ENCODE data around the gene TMED3.
A peak's percentile ranks its signal among the peaks of the same experiment; 100 is the strongest.
"Not testable (repeated sequence)": the region's sequence is repeated elsewhere in the genome, so short reads cannot be mapped to it uniquely, and the experiment has no call there.

The TMED3 gene

GRCh38 chr15:79307251-79307650 lies 3.7 kb upstream of the TMED3 start:
- Mint-ChIP-seq H3K27ac (no peak overlapping the region), H3K9me3 (no peaks in the 10 kb centered on the region), H3K4me3 (no peak overlapping the region), H3K36me3 (peaks cover 2% of the 10 kb centered on the region), H3K4me1 (peaks cover 14% of the 10 kb centered on the region), H3K27me3 (peaks cover 39% of the 10 kb centered on the region)
- DNase-seq: no peak
- CTCF ChIA-PET: interaction anchor here (0.7 to 0.9 kb wide), 2 partner anchors 10 to 32 kb away, joined by 3 read pairs; no protein-coding TSS in a partner anchor

DNA sequence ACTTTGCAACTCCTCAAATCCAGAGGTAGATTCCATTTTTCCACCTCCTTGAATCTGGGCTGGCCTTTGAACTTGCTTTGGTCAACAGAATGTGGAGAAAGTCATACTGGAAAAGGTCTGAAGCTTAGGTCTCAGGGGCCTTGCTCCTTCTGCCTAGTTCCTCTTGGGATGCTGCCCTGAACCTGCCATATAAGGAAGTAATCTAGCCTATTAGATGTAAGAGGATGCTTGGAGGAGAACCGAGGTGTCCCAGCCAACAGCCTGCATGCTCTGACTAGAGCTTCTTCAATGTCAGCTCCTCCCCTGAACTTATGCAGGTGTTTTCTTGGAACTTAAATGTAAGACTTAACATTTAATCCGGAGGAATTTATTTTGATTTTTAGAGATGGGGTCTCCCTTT lies 2.0 kb upstream of the TMED3 start:
- CTCF ChIA-PET: interaction anchor here (1.1 kb wide), 1 partner anchor 124 kb away, joined by 4 read pairs; no protein-coding TSS in a partner anchor
- Mint-ChIP-seq H3K4me3 (no peak overlapping the region), H3K4me1 (peaks cover 28% of the 10 kb centered on the region)

GRCh38 chr15:79310612-79310984 lies 314 bp upstream of the TMED3 start:
- CTCF ChIA-PET: interaction anchor here (0.6 to 1.7 kb wide), 5 partner anchors 11 to 518 kb away, joined by 3 to 5 read pairs (median 4); no protein-coding TSS in a partner anchor
- DNase-seq: no peak
- Mint-ChIP-seq H3K4me1 (peaks cover 33% of the 10 kb centered on the region), H3K9me3 (no peaks in the 10 kb centered on the region), H3K36me3 (peaks cover 29% of the 10 kb centered on the region), H3K4me3 (peak overlapping the region; percentile 86), H3K27ac (no peak overlapping the region), H3K27me3 (peaks cover 28% of the 10 kb centered on the region)

More for the DNA sequence above, 2.0 kb upstream of the TMED3 start:
- DNase-seq: no peak
- peaks cover 37% of the 10 kb centered on the region for H3K27me3 Mint-ChIP-seq
- no peak overlapping the region for H3K27ac Mint-ChIP-seq
- no peaks in the 10 kb centered on the region for H3K9me3 Mint-ChIP-seq
- H3K36me3 Mint-ChIP-seq: peaks cover 14% of the 10 kb centered on the region

- peaks cover 43% of the 10 kb centered on the region for H3K36me3 Mint-ChIP-seq
- CTCF ChIA-PET: interaction anchor here (1.4 to 1.6 kb wide), 2 partner anchors 9 to 284 kb away, joined by 4 to 5 read pairs; no protein-coding TSS in a partner anchor
- H3K4me3 Mint-ChIP-seq: peak overlapping the region; percentile 86
- no peak for DNase-seq
- H3K4me1 Mint-ChIP-seq: peaks cover 33% of the 10 kb centered on the region
- H3K27ac Mint-ChIP-seq: peak overlapping the region; percentile 66
- peaks cover 23% of the 10 kb centered on the region for H3K27me3 Mint-ChIP-seq
- H3K9me3 Mint-ChIP-seq: no peaks in the 10 kb centered on the region
Measured at GRCh38 chr15:79311901-79312553, 1.1 kb downstream of the TMED3 start.

DNA sequence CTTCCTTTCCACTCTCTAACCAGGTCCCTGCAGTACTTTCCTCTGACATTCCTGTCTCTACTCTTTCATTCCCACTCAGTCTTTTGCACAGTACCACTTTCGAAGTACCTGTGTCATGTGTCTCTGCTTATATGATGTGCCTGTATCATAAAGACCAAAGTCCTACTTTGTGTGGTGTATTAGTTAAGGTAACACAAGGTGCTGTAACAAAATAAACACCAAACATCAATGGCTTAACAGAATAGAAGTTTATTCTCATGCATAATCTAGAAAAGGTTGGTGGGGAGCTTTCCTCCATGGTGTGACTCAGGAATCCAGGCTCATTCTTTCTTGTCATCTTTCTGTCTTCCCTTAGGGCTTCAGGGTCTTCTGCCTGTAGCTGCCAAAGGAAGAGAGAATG lies 3.3 kb downstream of the TMED3 start:
- CTCF ChIA-PET: no interaction called here
- peaks cover 64% of the 10 kb centered on the region for H3K36me3 Mint-ChIP-seq
- no peak overlapping the region for H3K4me3 Mint-ChIP-seq
- H3K4me1 Mint-ChIP-seq: peaks cover 42% of the 10 kb centered on the region
- no peak overlapping the region for H3K27ac Mint-ChIP-seq
- H3K27me3 Mint-ChIP-seq: peaks cover 9% of the 10 kb centered on the region
- no peaks in the 10 kb centered on the region for H3K9me3 Mint-ChIP-seq
- DNase-seq: no peak

- peaks cover 68% of the 10 kb centered on the region for H3K36me3 Mint-ChIP-seq
- DNase-seq: no peak
- peaks cover 46% of the 10 kb centered on the region for H3K4me1 Mint-ChIP-seq
- H3K27ac Mint-ChIP-seq: no peak overlapping the region
- CTCF ChIA-PET: no interaction called here
- no peaks in the 10 kb centered on the region for H3K9me3 Mint-ChIP-seq
- H3K4me3 Mint-ChIP-seq: no peak overlapping the region
- H3K27me3 Mint-ChIP-seq: peaks cover 3% of the 10 kb centered on the region
Measured at GRCh38 chr15:79314811-79315210, 3.9 kb downstream of the TMED3 start.

- no peak overlapping the region for H3K27ac Mint-ChIP-seq
- no peaks in the 10 kb centered on the region for H3K27me3 Mint-ChIP-seq
- no peak overlapping the region for H3K4me3 Mint-ChIP-seq
- H3K4me1 Mint-ChIP-seq: peaks cover 42% of the 10 kb centered on the region
- CTCF ChIA-PET: interaction anchor here (0.5 kb wide), 1 partner anchor 437 kb away, joined by 3 read pairs; no protein-coding TSS in a partner anchor
- no peaks in the 10 kb centered on the region for H3K9me3 Mint-ChIP-seq
- H3K36me3 Mint-ChIP-seq: peaks cover 71% of the 10 kb centered on the region
- DNase-seq: no peak
Measured at GRCh38 chr15:79315623-79316328, 4.9 kb downstream of the TMED3 start.

GRCh38 chr15:79316864-79317263 lies 6.0 kb downstream of the TMED3 start:
- CTCF ChIA-PET: no interaction called here
- Mint-ChIP-seq H3K36me3 (peaks cover 74% of the 10 kb centered on the region), H3K27me3 (no peaks in the 10 kb centered on the region), H3K9me3 (no peaks in the 10 kb centered on the region), H3K4me1 (peaks cover 38% of the 10 kb centered on the region), H3K4me3 (no peak overlapping the region), H3K27ac (no peak overlapping the region)
- DNase-seq: no peak

- Mint-ChIP-seq H3K36me3 (peaks cover 70% of the 10 kb centered on the region), H3K4me1 (peaks cover 18% of the 10 kb centered on the region)
- H3K4me3 Mint-ChIP-seq, H3K9me3 Mint-ChIP-seq, H3K27ac Mint-ChIP-seq, DNase-seq, H3K27me3 Mint-ChIP-seq: not testable (repeated sequence)
- CTCF ChIA-PET: interaction anchor here (1.1 kb wide), 1 partner anchor 20 kb away, joined by 3 read pairs; no protein-coding TSS in a partner anchor
Measured at GRCh38 chr15:79319973-79320372, 9.1 kb downstream of the TMED3 start.

- Mint-ChIP-seq H3K36me3 (peaks cover 60% of the 10 kb centered on the region), H3K4me1 (peaks cover 15% of the 10 kb centered on the region), H3K27ac (no peak overlapping the region), H3K9me3 (no peaks in the 10 kb centered on the region), H3K27me3 (no peaks in the 10 kb centered on the region), H3K4me3 (no peak overlapping the region)
- DNase-seq: no peak
- CTCF ChIA-PET: interaction anchor here (1.7 kb wide), 1 partner anchor 11 kb away, joined by 5 read pairs; the partner anchor contains the start of gene TMED3
Measured at GRCh38 chr15:79321876-79322275, 11.0 kb downstream of the TMED3 start.

DNA sequence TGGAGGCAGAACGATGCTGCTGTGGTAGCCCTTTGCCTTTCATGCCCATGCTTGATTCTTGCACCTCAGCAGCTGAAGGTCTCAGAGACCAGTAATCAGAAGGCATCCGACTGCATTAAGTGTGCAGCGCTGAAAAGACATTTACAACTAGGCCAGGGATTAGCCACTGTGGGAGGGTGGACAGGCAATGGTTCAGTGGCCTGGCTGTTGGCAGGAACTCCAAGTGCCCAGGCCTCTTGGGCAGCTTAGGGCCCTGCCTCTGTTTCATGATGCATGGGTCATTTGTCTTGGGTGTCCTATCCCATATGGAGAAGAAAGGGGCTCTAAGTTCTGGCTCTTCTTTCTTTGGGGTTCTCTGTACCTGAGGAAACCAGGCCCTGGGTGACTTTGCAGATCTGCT lies 11.4 kb downstream of the TMED3 start:
- Mint-ChIP-seq H3K4me3 (no peak overlapping the region), H3K4me1 (peaks cover 15% of the 10 kb centered on the region), H3K36me3 (peaks cover 59% of the 10 kb centered on the region), H3K9me3 (no peaks in the 10 kb centered on the region), H3K27ac (no peak overlapping the region), H3K27me3 (no peaks in the 10 kb centered on the region)
- CTCF ChIA-PET: interaction anchor here (1.7 kb wide), 1 partner anchor 11 kb away, joined by 5 read pairs; the partner anchor contains the start of gene TMED3
- DNase-seq: no peak

GRCh38 chr15:79322945-79323344 lies 12.0 kb downstream of the TMED3 start:
- Mint-ChIP-seq H3K27me3 (no peaks in the 10 kb centered on the region), H3K9me3 (no peaks in the 10 kb centered on the region), H3K4me3 (no peak overlapping the region), H3K27ac (no peak overlapping the region), H3K36me3 (peaks cover 56% of the 10 kb centered on the region), H3K4me1 (peaks cover 15% of the 10 kb centered on the region)
- no peak for DNase-seq
- CTCF ChIA-PET: no interaction called here

DNA sequence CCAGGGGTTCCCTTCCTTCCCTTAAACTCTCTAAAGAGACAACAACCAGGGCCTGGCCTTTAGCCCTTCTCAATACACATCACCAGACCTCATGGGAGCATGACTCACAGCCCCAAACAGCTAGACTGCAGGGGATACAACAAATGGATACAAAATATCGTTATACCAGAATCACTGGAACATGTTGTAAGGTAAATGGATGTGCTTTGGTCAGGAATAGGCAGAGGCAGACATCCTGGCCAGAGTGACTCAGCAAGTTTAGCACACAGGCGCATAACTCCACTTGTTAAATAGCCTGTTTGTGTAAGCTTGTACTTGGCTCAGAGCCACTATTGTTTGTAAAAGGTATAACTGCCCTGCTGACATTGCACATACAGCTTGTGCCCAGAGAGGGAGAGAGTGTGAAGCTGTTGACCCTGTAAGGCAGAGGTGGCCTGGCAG lies 18.3 kb downstream of the TMED3 start:
- DNase-seq: no peak
- no peak overlapping the region for H3K4me3 Mint-ChIP-seq
- CTCF ChIA-PET: no interaction called here
- H3K4me1 Mint-ChIP-seq: no peaks in the 10 kb centered on the region
- no peaks in the 10 kb centered on the region for H3K27me3 Mint-ChIP-seq
- no peaks in the 10 kb centered on the region for H3K9me3 Mint-ChIP-seq
- H3K36me3 Mint-ChIP-seq: peaks cover 24% of the 10 kb centered on the region
- H3K27ac Mint-ChIP-seq: no peak overlapping the region

DNA sequence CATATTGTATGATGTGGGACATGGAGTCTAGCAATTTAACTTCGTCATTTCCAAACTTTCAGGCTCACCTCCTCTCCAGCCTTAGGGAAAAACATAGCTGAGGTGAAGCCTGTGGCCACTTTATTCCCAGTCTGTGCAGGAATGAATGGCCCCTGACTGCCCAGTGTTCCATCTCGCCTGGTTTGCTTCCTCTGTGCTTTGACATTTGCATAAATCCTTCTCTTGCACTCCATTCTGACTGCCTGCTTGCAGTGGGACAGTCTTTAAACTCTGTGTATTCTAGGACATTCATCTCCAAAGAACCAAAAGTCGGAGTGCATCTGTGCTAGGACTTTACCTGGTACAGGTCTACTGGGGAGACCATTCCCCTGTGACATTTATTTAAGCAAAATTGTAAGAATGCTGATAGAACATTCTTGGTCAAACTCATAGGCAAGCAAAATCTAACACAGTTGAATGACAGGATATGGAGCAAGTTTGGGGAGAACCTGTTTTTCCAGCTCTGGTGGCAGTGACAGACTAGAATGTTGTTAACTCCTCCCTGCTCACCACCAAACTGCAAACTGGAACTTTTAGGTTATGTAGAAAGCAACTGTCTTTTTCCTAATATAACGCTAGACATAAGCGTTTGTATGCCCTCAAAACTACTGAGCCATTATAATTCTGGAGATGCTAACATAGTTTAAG lies 22.1 kb downstream of the TMED3 start:
- H3K36me3 Mint-ChIP-seq: peaks cover 6% of the 10 kb centered on the region
- CTCF ChIA-PET: no interaction called here
- H3K4me1 Mint-ChIP-seq: no peaks in the 10 kb centered on the region
- no peaks in the 10 kb centered on the region for H3K27me3 Mint-ChIP-seq
- H3K9me3 Mint-ChIP-seq: no peaks in the 10 kb centered on the region
- DNase-seq: no peak
- H3K27ac Mint-ChIP-seq: no peak overlapping the region
- no peak overlapping the region for H3K4me3 Mint-ChIP-seq
